ENCODE measurements around the gene ADRB2. TPM values are rescaled to one million over a fixed set of nuclear protein-coding genes. Genes with fewer than 3 reads are reported as not detected.
A peak's percentile ranks its signal among the peaks of the same experiment; 100 is the strongest.

Gene ADRB2
- total RNA-seq, 2 experiments from 2014 or later, result 0.81 to 0.98 TPM

- no peaks in the 10 kb centered on the region for H3K36me3 Mint-ChIP-seq (ENCODE audit: low read depth)
- TF ChIP-seq CTCF (IDR thresholded peaks at IDR 0.05), result no peak
- H3K27me3 Mint-ChIP-seq, result no peaks in the 10 kb centered on the region
- H3K4me3 Mint-ChIP-seq, result no peak overlapping the region
- no peaks in the 10 kb centered on the region for H3K9me3 Mint-ChIP-seq
- DNase-seq (no peak), ATAC-seq (no peak)
- intact Hi-C loops (cut with micrococcal nuclease), result no loop called here
- peaks cover 2% of the 10 kb centered on the region for H3K4me1 Mint-ChIP-seq (ENCODE audit: low read depth)
- H3K27ac Mint-ChIP-seq, result no peak overlapping the region
- POLR2A ChIA-PET, result no interaction called here
- CTCF ChIA-PET, result interaction anchor here (0.7 to 1.4 kb wide), 5 partner anchors 11 to 140 kb away, joined by 3 to 4 read pairs (median 3); no protein-coding TSS in a partner anchor
Measured at GRCh38 chr5:148817606-148818005, 8.8 kb upstream of the ADRB2 start.

GRCh38 chr5:148820461-148821395 lies 5.7 kb upstream of the ADRB2 start:
- intact Hi-C loops (cut with micrococcal nuclease), result loop anchor here (5.0 to 10.0 kb wide), 2 partner anchors 137 to 214 kb away; no protein-coding TSS in a partner anchor
- H3K4me1 Mint-ChIP-seq (ENCODE audit: low read depth), result peaks cover 4% of the 10 kb centered on the region

GRCh38 chr5:148823871-148824270 lies 2.5 kb upstream of the ADRB2 start:
- peaks cover 12% of the 10 kb centered on the region for H3K27me3 Mint-ChIP-seq
- ChIA-PET CTCF (interaction anchor here (1.8 to 2.5 kb wide), 2 partner anchors 18 to 134 kb away, joined by 5 to 9 read pairs; no protein-coding TSS in a partner anchor), POLR2A (no interaction called here)
- intact Hi-C loops (cut with micrococcal nuclease), result loop anchor here (5.0 to 10.0 kb wide), 2 partner anchors 133 to 211 kb away; no protein-coding TSS in a partner anchor
- H3K4me1 Mint-ChIP-seq (ENCODE audit: low read depth), result peaks cover 19% of the 10 kb centered on the region
- no peak for TF ChIP-seq CTCF (IDR thresholded peaks at IDR 0.05)
- no peak overlapping the region for H3K27ac Mint-ChIP-seq
- no peak for ATAC-seq
- H3K9me3 Mint-ChIP-seq, result no peaks in the 10 kb centered on the region
- no peaks in the 10 kb centered on the region for H3K36me3 Mint-ChIP-seq (ENCODE audit: low read depth)
- DNase-seq, result no peak
- H3K4me3 Mint-ChIP-seq, result no peak overlapping the region

More at GRCh38 chr5:148820461-148821395, 5.7 kb upstream of the ADRB2 start:
- H3K9me3 Mint-ChIP-seq, result no peaks in the 10 kb centered on the region
- H3K27me3 Mint-ChIP-seq, result peaks cover 5% of the 10 kb centered on the region
- H3K4me3 Mint-ChIP-seq, result no peak overlapping the region
- peak; percentile 65 for TF ChIP-seq CTCF (IDR thresholded peaks at IDR 0.05)
- H3K27ac Mint-ChIP-seq, result no peak overlapping the region
- no peak for DNase-seq
- no peaks in the 10 kb centered on the region for H3K36me3 Mint-ChIP-seq (ENCODE audit: low read depth)
- ChIA-PET CTCF (interaction anchor here (0.6 to 3.5 kb wide), 29 partner anchors 10 to 402 kb away, joined by 3 to 30 read pairs (median 4); no protein-coding TSS in a partner anchor), POLR2A (no interaction called here)
- peak; percentile 53 for ATAC-seq

GRCh38 chr5:148825716-148826052 lies 727 bp upstream of the ADRB2 start:
- H3K4me3 Mint-ChIP-seq, result peak overlapping the region; percentile 83
- POLR2A ChIA-PET, result interaction anchor here (1.0 to 2.4 kb wide), 3 partner anchors 22 to 34 kb away, joined by 3 to 9 read pairs (median 5); no protein-coding TSS in a partner anchor
- no peaks in the 10 kb centered on the region for H3K36me3 Mint-ChIP-seq (ENCODE audit: low read depth)
- H3K9me3 Mint-ChIP-seq, result no peaks in the 10 kb centered on the region
- H3K4me1 Mint-ChIP-seq (ENCODE audit: low read depth), result peaks cover 26% of the 10 kb centered on the region
- H3K27ac Mint-ChIP-seq, result peak overlapping the region; percentile 76
- H3K27me3 Mint-ChIP-seq, result peaks cover 12% of the 10 kb centered on the region
- intact Hi-C loops (cut with micrococcal nuclease), result loop anchor here (5.0 to 10.0 kb wide), 3 partner anchors 33 to 209 kb away; no protein-coding TSS in a partner anchor
- CTCF ChIA-PET, result interaction anchor here (0.8 to 2.5 kb wide), 8 partner anchors 20 to 210 kb away, joined by 3 to 9 read pairs (median 4); no protein-coding TSS in a partner anchor
- no peak for DNase-seq
- no peak for ATAC-seq
- TF ChIP-seq CTCF (IDR thresholded peaks at IDR 0.05), result no peak
